ENCODE measurements around the gene DENND10. TPM values are rescaled to one million over a fixed set of nuclear protein-coding genes. Genes with fewer than 3 reads are reported as not detected.
"Not testable (repeated sequence)": the region's sequence is repeated elsewhere in the genome, so short reads cannot be mapped to it uniquely, and the experiment has no call there.

DENND10 gene
- total RNA-seq, 4 donors from 2014 or later: 33.8 to 50.8 (median 45.7) TPM

DNA sequence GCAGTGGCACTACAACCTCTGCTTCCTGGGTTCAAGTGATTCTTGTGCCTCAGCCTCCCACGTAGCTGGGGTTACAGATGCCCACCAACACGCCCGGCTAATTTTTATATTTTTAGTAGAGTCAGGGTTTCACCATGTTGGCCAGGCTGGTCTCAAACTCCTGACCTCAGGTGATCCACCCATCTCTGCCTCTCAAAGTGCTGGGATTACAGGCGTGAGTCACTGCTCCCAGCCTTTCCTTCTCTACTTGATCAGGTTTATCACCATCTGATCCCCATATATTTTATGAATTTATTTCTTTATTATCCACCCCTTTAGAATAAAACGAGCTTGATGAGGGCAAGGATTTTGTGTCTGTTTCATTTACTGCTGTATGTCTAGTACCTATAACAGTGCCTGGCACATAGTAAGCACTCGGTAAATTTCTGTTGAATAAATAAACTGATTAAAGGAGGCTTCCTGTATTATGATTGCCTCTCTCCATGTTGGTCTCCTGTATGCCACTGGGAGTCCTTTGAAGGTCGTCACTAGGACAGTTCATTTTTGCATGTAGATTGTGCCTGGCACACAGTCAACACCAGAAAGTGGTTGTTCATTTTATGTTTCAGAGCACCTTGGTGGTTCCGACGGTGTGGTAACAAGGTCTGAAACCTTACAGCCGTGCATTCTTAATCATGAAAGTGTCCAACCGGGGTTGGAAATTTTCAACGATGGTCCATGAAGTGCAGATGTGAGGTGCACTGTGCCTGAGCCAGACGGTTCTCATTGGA, 13.7 kb upstream of the DENND10 start:
- Histone ChIP-seq H3K9me3 (no peaks in the 10 kb centered on the region), H3K27me3 (no peaks in the 10 kb centered on the region), H3K4me3 (no peak overlapping the region), H3K4me1 (peaks cover 0 to 12% (median 0%) of the 10 kb centered on the region in 4 donors), H3K27ac (peak overlapping the region; percentile 1 to 81 (median 60)), H3K36me3 (no peaks in the 10 kb centered on the region)
- DNase-seq: peak in 1 of 3 donors; percentile 78
- TF ChIP-seq, protein P1, sequence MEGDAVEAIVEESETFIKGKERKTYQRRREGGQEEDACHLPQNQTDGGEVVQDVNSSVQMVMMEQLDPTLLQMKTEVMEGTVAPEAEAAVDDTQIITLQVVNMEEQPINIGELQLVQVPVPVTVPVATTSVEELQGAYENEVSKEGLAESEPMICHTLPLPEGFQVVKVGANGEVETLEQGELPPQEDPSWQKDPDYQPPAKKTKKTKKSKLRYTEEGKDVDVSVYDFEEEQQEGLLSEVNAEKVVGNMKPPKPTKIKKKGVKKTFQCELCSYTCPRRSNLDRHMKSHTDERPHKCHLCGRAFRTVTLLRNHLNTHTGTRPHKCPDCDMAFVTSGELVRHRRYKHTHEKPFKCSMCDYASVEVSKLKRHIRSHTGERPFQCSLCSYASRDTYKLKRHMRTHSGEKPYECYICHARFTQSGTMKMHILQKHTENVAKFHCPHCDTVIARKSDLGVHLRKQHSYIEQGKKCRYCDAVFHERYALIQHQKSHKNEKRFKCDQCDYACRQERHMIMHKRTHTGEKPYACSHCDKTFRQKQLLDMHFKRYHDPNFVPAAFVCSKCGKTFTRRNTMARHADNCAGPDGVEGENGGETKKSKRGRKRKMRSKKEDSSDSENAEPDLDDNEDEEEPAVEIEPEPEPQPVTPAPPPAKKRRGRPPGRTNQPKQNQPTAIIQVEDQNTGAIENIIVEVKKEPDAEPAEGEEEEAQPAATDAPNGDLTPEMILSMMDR (IDR thresholded peaks at IDR 0.05): peak in 2 of 6 experiments; percentile 14 to 23
- TF ChIP-seq POLR2A (IDR thresholded peaks at IDR 0.05): no peak

DNA sequence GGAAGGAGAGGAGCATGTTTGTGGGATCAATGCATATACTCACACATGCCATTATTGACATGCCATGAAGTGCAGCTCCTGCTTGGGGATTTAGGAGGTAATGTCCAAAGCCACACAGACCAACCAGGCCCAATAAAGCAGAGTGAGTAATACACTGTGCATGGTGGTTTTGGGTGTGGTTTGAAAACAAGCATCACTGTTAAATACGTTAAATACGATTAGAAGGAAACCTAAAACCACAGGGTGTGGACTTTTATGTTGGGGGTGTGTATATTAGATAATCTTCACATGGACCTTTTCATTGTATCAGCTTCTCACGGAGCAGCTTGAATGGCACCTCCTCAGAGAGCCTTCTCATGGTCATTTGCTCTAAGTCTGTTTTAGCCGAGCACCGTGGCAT, 12.9 kb upstream of the DENND10 start:
- no peaks in the 10 kb centered on the region for H3K27me3 ChIP-seq
- DNase-seq: no peak
- H3K4me1 ChIP-seq: peaks cover 0 to 12% (median 0%) of the 10 kb centered on the region in 4 donors
- H3K36me3 ChIP-seq: no peaks in the 10 kb centered on the region
- no peaks in the 10 kb centered on the region for H3K9me3 ChIP-seq
- H3K4me3 ChIP-seq: no peak overlapping the region
- H3K27ac ChIP-seq: peak overlapping the region; percentile 1 to 81 (median 60)
- TF ChIP-seq POLR2A (IDR thresholded peaks at IDR 0.05): no peak
- TF ChIP-seq, protein P1 (IDR thresholded peaks at IDR 0.05): no peak

DNA sequence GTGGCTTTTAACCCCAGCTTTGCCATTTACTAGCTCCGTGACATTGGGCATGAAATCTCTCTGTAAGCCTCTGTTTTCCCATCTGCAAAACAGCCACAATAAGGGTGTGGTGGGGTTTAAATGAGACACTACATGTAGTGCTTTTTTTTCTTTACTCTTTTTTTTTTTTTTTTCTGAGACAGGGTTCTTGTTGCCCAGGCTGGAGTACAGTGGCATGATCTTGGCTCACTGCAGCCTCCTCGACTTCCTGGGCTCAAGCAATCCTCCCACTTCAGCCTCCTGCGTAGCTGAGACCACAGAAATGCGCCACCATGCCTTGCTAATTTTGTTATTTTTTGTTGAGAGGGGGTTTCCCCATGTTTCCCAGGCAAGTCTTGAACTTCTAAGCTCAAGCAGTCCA, 8.3 kb upstream of the DENND10 start:
- Histone ChIP-seq H3K27me3 (no peaks in the 10 kb centered on the region), H3K36me3 (no peaks in the 10 kb centered on the region), H3K27ac (no peak overlapping the region), H3K4me1 (peaks cover 0 to 12% (median 2%) of the 10 kb centered on the region in 4 donors), H3K9me3 (no peaks in the 10 kb centered on the region), H3K4me3 (no peak overlapping the region)
- no peak for TF ChIP-seq POLR2A (IDR thresholded peaks at IDR 0.05)
- TF ChIP-seq, protein P1 (IDR thresholded peaks at IDR 0.05): no peak
- no peak for DNase-seq

DNA sequence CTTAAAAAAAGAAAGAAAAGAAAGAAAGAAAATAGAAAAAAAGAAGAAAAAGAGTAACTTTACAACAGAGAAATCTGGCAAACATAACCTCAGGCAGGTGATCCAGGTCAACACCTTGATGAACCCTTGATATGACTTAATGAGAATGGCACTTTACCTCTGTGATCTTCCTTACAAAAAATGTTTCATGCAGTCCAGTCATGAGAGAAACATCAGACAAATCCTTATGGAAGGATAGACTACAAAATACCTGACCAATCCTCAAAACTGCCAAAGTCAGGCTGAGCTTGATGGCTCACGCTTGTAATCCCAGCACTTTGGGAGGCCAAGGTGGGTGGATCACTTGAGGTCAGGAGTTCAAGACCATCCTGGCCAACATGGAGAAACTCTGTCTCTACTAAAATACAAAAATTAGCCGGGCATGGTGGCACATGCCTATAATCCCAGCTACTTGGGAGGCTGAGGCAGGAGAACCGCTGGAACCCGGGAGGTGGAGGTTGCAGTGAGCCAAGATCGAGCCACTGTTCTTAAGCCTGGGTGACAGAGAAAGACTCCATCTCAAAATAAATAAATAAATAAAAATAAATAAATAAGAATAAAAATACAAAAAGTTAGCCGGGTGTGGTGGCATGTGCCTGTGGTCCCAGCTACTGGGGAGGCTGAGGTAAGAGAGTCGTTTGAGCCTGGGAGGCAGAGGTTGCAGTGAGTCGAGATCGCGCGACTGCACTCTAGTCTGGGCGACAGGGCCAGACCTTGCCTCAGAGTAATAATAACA, 7.1 kb upstream of the DENND10 start:
- not testable (repeated sequence) for H3K4me3 ChIP-seq, H3K4me1 ChIP-seq, H3K9me3 ChIP-seq, DNase-seq, H3K36me3 ChIP-seq, H3K27ac ChIP-seq, H3K27me3 ChIP-seq

DNA sequence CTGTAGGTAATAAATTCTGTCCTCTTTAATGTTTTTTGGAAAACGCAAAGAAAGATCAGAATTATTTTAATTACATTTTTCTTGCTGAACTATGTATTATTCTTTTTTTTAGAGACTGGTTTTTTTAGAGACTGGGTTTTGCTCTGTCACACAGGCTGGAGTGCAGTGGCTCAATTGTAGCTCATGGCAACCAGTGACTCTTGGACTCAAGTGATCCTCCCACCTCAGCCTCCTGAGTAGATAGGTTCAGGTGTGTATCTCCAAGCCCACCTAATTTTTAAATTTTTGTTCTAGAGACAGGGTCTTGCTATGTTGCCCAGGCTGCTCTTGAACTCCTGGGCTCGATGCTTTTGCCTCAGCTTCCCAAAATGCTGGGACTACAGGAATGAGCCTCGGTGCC, 5.3 kb upstream of the DENND10 start:
- Histone ChIP-seq H3K27me3 (no peaks in the 10 kb centered on the region), H3K9me3 (no peaks in the 10 kb centered on the region), H3K27ac (no peak overlapping the region), H3K36me3 (no peaks in the 10 kb centered on the region), H3K4me1 (peaks cover 0 to 6% (median 0%) of the 10 kb centered on the region in 4 donors), H3K4me3 (no peak overlapping the region)
- DNase-seq: no peak
- TF ChIP-seq POLR2A (IDR thresholded peaks at IDR 0.05): no peak
- TF ChIP-seq, protein P1 (IDR thresholded peaks at IDR 0.05): no peak
